OCI-M2 (cell line): ENCODE measurements around the gene AAK1.

Source experiments
- DNase-seq: peaks from one replicate; lab custom pipeline; 2025; ENCODE audit not compliant: unreplicated experiment; lab: John Stamatoyannopoulos, UW

Gene AAK1

GRCh38 chr2:69499242-69499641 is 144.3 kb downstream of the AAK1 start:
- no peak for DNase-seq

- DNase-seq = no peak
These were observed 147.7 kb downstream of the AAK1 start for GRCh38 chr2:69495861-69496260.

DNA sequence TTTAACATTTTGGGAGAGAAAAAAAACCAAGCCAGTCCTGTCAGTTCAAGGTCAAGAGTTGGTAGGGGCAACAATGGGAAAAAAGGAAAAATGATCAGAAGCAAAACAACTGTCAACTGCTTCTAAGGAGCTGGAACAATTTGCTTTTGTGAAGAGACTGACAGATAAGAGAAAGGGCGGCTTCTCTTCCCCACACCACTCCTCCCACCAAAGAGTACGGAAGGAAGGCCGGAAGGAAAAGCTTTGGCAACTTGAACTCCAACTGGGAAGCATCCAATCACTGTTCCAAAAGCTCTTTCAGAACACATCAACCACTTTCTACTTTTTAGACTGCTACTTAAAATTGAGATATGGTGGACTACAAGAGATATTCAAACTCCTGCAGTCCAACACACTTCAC is 148.5 kb downstream of the AAK1 start:
- no peak for DNase-seq

GRCh38 chr2:69494126-69494525 is 149.4 kb downstream of the AAK1 start:
- no peak for DNase-seq

DNA sequence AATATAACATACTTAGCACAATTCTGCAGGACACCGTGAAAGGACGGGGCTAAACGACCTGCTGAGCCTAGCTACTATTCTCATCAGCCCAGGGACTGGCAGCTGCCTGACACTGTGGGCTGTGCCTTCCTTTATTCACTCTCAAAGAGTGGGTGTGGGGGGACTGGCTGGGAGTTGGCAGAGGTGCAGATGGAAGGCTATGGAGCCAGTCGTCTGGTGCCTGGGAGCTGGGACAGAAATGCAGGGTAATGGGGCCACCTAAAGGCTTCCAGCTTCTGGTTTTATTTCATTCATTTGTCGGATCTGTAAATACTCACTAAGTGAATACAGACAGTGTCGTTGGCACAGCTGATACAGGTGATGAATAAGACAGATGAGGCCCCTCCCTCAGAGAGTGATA is 150.3 kb downstream of the AAK1 start:
- DNase-seq = no peak

GRCh38 chr2:69491864-69492263 is 151.7 kb downstream of the AAK1 start:
- DNase-seq = no peak

GRCh38 chr2:69490486-69490885 is 153.1 kb downstream of the AAK1 start:
- DNase-seq = no peak

GRCh38 chr2:69489793-69490192 is 153.7 kb downstream of the AAK1 start:
- DNase-seq = no peak

GRCh38 chr2:69483696-69484095 is 159.8 kb downstream of the AAK1 start:
- DNase-seq = no peak

DNA sequence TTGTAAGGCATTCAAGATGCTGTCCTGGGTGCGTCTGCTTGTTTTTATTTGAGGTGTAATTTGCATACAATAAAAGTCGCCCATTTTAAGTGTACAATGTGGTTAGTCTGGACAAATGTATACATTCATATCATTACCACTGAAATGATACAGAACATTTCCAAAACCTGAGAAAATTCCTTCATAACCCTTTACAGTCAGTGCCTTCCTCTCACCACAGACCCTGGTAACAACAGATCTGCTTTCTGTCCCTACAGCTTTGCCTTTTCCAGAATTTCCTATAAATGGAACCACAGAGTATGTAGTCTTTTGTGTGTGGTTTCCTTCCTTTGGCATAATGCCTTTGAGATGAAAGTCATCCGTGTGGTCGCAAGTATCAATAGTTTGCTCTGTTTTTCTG is 160.5 kb downstream of the AAK1 start:
- no peak for DNase-seq

- no peak for DNase-seq
These were observed 161.1 kb downstream of the AAK1 start for GRCh38 chr2:69482471-69482870.

GRCh38 chr2:69481421-69481820 is 162.1 kb downstream of the AAK1 start:
- DNase-seq = no peak

DNA sequence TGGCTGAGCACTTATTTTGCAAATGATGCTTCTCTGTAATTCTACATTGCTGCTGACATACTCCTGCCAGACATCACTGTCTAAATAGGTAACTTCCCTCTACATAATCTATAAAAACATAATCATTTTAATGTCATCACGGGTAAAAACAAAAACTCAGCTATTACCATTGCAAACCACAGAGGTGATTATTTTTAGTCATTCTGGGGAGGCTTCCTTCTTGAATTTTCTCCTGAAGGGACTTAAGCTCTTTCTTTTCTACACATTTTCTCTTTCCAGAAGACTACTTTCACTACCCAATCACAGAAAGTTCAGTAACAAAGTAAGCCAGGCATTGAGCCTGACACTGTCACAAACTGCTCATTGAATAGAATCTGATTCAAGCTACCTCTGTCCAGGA is 165.9 kb downstream of the AAK1 start:
- DNase-seq = no peak

- no peak for DNase-seq
These were observed 168.9 kb downstream of the AAK1 start for GRCh38 chr2:69474688-69475087.

GRCh38 chr2:69471793-69472192 is 171.7 kb downstream of the AAK1 start:
- DNase-seq = no peak

DNA sequence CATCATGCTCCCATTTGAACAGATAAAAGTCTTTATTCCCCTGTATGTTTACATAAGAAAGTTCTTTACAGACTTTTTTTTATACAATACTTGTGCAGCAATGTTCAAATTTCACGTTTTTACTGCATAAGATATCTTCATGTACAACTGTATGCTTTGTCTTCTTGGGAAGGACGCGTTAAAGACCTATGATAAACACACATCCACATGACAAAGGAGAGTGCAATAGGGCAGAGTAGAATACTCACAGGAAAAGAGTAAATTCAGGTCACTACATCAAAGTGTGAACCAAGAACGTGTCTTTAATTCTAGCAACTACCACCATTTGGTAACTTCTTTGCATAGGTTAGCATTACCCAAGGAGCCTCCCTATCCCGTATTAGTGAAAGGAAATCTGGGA is 172.6 kb downstream of the AAK1 start:
- no peak for DNase-seq

GRCh38 chr2:69469784-69470183 is 173.8 kb downstream of the AAK1 start:
- no peak for DNase-seq

- DNase-seq = no peak
These were observed 174.2 kb downstream of the AAK1 start for GRCh38 chr2:69469375-69469774.

GRCh38 chr2:69466728-69467127 is 176.8 kb downstream of the AAK1 start:
- DNase-seq = no peak

- DNase-seq = no peak
These were observed 177.8 kb downstream of the AAK1 start for GRCh38 chr2:69465513-69466456.

DNA sequence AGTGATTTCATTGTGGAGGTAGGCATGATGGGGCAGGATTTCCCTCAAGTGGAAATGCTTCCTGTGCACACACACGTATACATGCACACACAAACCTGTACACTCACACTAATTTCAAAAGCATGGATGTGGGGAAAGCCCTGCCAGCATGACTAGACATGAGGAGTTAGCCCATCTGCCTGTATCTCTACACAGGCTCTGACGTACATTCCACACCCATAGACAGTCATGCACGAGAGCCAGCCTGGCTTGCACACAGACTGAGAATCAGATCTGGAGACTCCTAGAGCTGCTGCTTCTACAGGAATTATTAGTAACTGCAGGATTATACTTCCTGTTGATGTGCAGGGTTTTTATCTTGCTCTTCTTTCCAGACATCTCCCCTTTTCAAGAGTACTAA is 179.0 kb downstream of the AAK1 start:
- no peak for DNase-seq

- DNase-seq = no peak
These were observed 180.8 kb downstream of the AAK1 start for GRCh38 chr2:69462780-69463179.

DNA sequence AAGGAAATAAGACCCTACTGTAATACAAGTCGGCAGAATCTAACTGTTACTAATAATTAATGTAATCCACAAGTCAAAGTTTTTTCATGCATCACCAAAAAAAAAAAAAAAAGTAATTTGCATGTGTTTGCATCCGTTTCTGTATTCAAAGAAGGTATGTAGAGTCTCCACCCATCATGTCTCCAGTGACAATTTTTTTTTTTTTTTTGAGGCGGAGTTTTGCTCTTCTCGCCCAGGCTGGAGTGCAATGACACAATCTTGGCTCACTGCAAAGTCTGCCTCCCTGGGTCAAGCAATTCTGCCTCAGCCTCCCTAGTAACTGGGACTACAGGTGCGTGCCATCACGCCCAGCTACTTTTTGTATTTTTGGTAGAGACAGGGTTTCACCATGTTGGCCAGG is 182.1 kb downstream of the AAK1 start:
- DNase-seq = no peak
